ENCODE results near the gene GALNT18. TPM values are rescaled to one million over a fixed set of nuclear protein-coding genes. Genes with fewer than 3 reads are reported as not detected.
A peak's percentile ranks its signal among the peaks of the same experiment; 100 is the strongest.

The GALNT18 gene
- total RNA-seq, 1 experiment from 2014 or later: 14.1 TPM

DNA sequence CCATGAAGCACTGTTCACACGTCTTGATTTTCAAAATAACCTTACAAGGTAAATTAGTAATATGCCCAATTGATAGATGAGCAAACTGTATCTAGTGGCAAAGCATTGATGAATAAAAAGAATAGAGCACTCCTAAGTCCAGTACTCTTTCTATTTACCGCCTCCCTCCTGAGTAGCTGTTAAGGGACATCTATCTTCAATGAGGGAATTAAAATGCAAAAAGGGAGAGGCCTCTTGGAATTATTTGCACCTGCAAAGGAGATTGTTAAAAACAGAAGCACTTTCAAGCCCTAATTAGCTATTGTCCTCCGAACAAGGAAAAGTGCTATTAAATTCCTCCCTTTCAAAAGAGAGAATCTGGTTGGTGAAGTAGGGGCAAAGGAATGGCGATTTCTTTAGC, 6.8 kb upstream of the GALNT18 start:
- no TSS peak for BruUV-seq (replicated peaks)
- Mint-ChIP-seq H3K27me3 (ENCODE audit: insufficient read depth, unreplicated experiment) (no peaks in the 10 kb centered on the region), H3K27ac (ENCODE audit: low read depth, unreplicated experiment) (no peak overlapping the region), H3K9me3 (ENCODE audit: unreplicated experiment) (no peaks in the 10 kb centered on the region), H3K4me3 (ENCODE audit: unreplicated experiment) (no peak overlapping the region), H3K36me3 (ENCODE audit: insufficient read depth, unreplicated experiment) (no peaks in the 10 kb centered on the region), H3K4me1 (ENCODE audit: insufficient read depth, unreplicated experiment) (no peaks in the 10 kb centered on the region)
- TF ChIP-seq, protein P1, sequence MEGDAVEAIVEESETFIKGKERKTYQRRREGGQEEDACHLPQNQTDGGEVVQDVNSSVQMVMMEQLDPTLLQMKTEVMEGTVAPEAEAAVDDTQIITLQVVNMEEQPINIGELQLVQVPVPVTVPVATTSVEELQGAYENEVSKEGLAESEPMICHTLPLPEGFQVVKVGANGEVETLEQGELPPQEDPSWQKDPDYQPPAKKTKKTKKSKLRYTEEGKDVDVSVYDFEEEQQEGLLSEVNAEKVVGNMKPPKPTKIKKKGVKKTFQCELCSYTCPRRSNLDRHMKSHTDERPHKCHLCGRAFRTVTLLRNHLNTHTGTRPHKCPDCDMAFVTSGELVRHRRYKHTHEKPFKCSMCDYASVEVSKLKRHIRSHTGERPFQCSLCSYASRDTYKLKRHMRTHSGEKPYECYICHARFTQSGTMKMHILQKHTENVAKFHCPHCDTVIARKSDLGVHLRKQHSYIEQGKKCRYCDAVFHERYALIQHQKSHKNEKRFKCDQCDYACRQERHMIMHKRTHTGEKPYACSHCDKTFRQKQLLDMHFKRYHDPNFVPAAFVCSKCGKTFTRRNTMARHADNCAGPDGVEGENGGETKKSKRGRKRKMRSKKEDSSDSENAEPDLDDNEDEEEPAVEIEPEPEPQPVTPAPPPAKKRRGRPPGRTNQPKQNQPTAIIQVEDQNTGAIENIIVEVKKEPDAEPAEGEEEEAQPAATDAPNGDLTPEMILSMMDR (IDR thresholded peaks at IDR 0.05; ENCODE audit: unreplicated experiment): no peak
- no peak for DNase-seq (ENCODE audit: unreplicated experiment)
- intact Hi-C loops (cut with micrococcal nuclease): loop anchor here (10.0 kb wide), 1 partner anchor 244 kb away; no protein-coding TSS in a partner anchor
- CTCF ChIA-PET: interaction anchor here (0.9 kb wide), 1 partner anchor 145 kb away, joined by 3 read pairs; no protein-coding TSS in a partner anchor
- POLR2A ChIA-PET: no interaction called here

DNA sequence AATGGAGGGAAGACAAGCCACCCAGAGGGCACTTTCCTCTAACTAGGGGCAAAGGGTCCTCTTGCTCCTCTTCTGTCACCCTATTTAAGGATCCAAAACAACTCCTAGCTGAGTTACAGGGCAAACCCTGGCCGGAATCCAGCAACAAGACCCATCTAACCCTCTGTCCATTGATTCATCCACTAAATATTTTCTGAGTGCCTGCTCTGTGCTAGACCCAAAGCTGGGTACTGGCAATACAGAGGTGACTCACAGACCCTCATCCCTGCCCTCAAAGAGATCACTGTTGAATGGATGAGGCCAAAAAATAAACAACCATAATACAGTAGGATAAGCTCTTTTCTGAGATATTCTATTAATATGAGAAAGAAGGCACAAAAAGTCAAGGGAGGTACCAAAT, 4.3 kb upstream of the GALNT18 start:
- POLR2A ChIA-PET: interaction anchor here (0.7 kb wide), 2 partner anchors 114 to 161 kb away, joined by 3 read pairs; no protein-coding TSS in a partner anchor
- Mint-ChIP-seq H3K4me3 (ENCODE audit: unreplicated experiment) (no peak overlapping the region), H3K27me3 (ENCODE audit: insufficient read depth, unreplicated experiment) (no peaks in the 10 kb centered on the region), H3K36me3 (ENCODE audit: insufficient read depth, unreplicated experiment) (no peaks in the 10 kb centered on the region), H3K4me1 (ENCODE audit: insufficient read depth, unreplicated experiment) (peaks cover 8% of the 10 kb centered on the region), H3K9me3 (ENCODE audit: unreplicated experiment) (no peaks in the 10 kb centered on the region), H3K27ac (ENCODE audit: low read depth, unreplicated experiment) (no peak overlapping the region)
- intact Hi-C loops (cut with micrococcal nuclease): loop anchor here (10.0 kb wide), 1 partner anchor 241 kb away; no protein-coding TSS in a partner anchor
- CTCF ChIA-PET: interaction anchor here (1.2 kb wide), 1 partner anchor 161 kb away, joined by 4 read pairs; no protein-coding TSS in a partner anchor
- no TSS peak for BruUV-seq (replicated peaks)
- TF ChIP-seq, protein P1 (IDR thresholded peaks at IDR 0.05; ENCODE audit: unreplicated experiment): no peak
- DNase-seq (ENCODE audit: unreplicated experiment): peak; percentile 25

DNA sequence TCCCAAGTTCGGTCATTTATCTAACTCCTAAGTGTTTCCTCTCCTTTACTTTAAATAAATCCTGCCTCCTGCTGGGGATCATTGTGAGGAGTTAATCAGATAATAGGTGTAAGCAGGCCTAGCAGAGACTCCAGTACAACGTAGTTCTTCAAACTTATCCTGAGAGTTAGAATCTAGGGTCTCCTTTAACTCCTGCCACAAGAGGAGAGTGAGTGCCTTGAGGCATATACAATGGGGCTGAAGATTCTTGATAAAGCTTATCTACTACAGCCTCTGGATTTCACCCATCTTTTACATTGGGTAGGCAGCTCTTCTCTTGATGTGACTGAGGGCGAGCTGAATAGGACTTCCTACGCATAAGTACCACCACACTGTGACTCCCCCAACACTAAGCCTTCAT, 3.1 kb upstream of the GALNT18 start:
- H3K36me3 Mint-ChIP-seq (ENCODE audit: insufficient read depth, unreplicated experiment): no peaks in the 10 kb centered on the region
- TF ChIP-seq, protein P1 (IDR thresholded peaks at IDR 0.05; ENCODE audit: unreplicated experiment): no peak
- H3K27ac Mint-ChIP-seq (ENCODE audit: low read depth, unreplicated experiment): no peak overlapping the region
- no peak overlapping the region for H3K4me3 Mint-ChIP-seq (ENCODE audit: unreplicated experiment)
- BruUV-seq (replicated peaks): no TSS peak
- ChIA-PET POLR2A (no interaction called here), CTCF (interaction anchor here (0.8 to 2.3 kb wide), 2 partner anchors 23 to 163 kb away, joined by 4 to 9 read pairs; no protein-coding TSS in a partner anchor)
- intact Hi-C loops (cut with micrococcal nuclease): loop anchor here (5.0 to 10.0 kb wide), 2 partner anchors 240 to 693 kb away; no protein-coding TSS in a partner anchor
- H3K4me1 Mint-ChIP-seq (ENCODE audit: insufficient read depth, unreplicated experiment): peaks cover 10% of the 10 kb centered on the region
- DNase-seq (ENCODE audit: unreplicated experiment): no peak
- H3K27me3 Mint-ChIP-seq (ENCODE audit: insufficient read depth, unreplicated experiment): no peaks in the 10 kb centered on the region
- H3K9me3 Mint-ChIP-seq (ENCODE audit: unreplicated experiment): no peaks in the 10 kb centered on the region

DNA sequence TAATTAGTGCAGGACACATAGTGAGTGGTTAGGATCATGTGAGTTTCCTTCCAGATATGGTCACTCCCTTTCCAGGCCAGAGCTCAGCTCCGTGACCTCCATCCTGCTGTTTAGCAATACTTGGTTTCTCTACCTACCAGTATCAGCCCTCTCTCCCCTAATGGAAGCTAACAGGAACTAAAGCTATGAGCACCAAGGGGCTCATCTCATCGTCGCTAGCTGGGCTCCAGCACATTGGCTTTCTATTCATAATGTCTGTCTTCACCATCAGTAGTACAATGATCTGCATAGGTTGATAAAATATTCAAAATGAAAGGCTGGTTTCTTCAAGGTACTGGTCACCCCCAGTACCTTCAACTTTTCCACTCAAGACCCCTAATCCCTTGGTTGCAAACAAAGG, 2.4 kb upstream of the GALNT18 start:
- Mint-ChIP-seq H3K9me3 (ENCODE audit: unreplicated experiment) (no peaks in the 10 kb centered on the region), H3K4me1 (ENCODE audit: insufficient read depth, unreplicated experiment) (peaks cover 17% of the 10 kb centered on the region), H3K36me3 (ENCODE audit: insufficient read depth, unreplicated experiment) (no peaks in the 10 kb centered on the region), H3K27ac (ENCODE audit: low read depth, unreplicated experiment) (no peak overlapping the region), H3K4me3 (ENCODE audit: unreplicated experiment) (no peak overlapping the region), H3K27me3 (ENCODE audit: insufficient read depth, unreplicated experiment) (no peaks in the 10 kb centered on the region)
- BruUV-seq (replicated peaks): no TSS peak
- TF ChIP-seq, protein P1 (IDR thresholded peaks at IDR 0.05; ENCODE audit: unreplicated experiment): no peak
- intact Hi-C loops (cut with micrococcal nuclease): loop anchor here (5.0 to 10.0 kb wide), 2 partner anchors 239 to 692 kb away; no protein-coding TSS in a partner anchor
- DNase-seq (ENCODE audit: unreplicated experiment): no peak
- ChIA-PET CTCF (interaction anchor here (0.6 to 2.3 kb wide), 4 partner anchors 12 to 163 kb away, joined by 3 to 9 read pairs (median 4); no protein-coding TSS in a partner anchor), POLR2A (no interaction called here)

Measured in MCF 10A (cell line).